Activated gamma-delta T cell (primary cell): ENCODE data around the gene SYNDIG1.

ENCODE experiments used
- DNase-seq: peaks from one replicate; lab custom pipeline; 2025; lab: John Stamatoyannopoulos, UW

SYNDIG1 gene

GRCh38 chr20:24583169-24583792, 113.9 kb downstream of the SYNDIG1 start:
- no peak for DNase-seq

GRCh38 chr20:24584078-24584477, 114.6 kb downstream of the SYNDIG1 start:
- no peak for DNase-seq

GRCh38 chr20:24584538-24585356, 115.3 kb downstream of the SYNDIG1 start:
- DNase-seq: no peak

- DNase-seq: no peak
Measured at GRCh38 chr20:24585796-24586522, 116.5 kb downstream of the SYNDIG1 start.

- no peak for DNase-seq
Measured at GRCh38 chr20:24586523-24586840, 117.1 kb downstream of the SYNDIG1 start.

GRCh38 chr20:24587384-24588046, 118.1 kb downstream of the SYNDIG1 start:
- no peak for DNase-seq

- DNase-seq: no peak
Measured at GRCh38 chr20:24588047-24588635, 118.7 kb downstream of the SYNDIG1 start.

GRCh38 chr20:24588725-24589340, 119.4 kb downstream of the SYNDIG1 start:
- DNase-seq: no peak

- DNase-seq: no peak
Measured at GRCh38 chr20:24589381-24589780, 120.0 kb downstream of the SYNDIG1 start.

- no peak for DNase-seq
Measured at GRCh38 chr20:24589815-24590177, 120.4 kb downstream of the SYNDIG1 start.

GRCh38 chr20:24590178-24590982, 121.0 kb downstream of the SYNDIG1 start:
- no peak for DNase-seq

- DNase-seq: no peak
Measured at GRCh38 chr20:24597051-24597450, 127.6 kb downstream of the SYNDIG1 start.

GRCh38 chr20:24598346-24598745, 128.9 kb downstream of the SYNDIG1 start:
- DNase-seq: no peak

GRCh38 chr20:24598996-24599395, 129.6 kb downstream of the SYNDIG1 start:
- no peak for DNase-seq

GRCh38 chr20:24600012-24600411, 130.6 kb downstream of the SYNDIG1 start:
- DNase-seq: no peak

- no peak for DNase-seq
Measured at GRCh38 chr20:24603454-24603853, 134.0 kb downstream of the SYNDIG1 start.

- DNase-seq: no peak
Measured at GRCh38 chr20:24604966-24605665, 135.7 kb downstream of the SYNDIG1 start.

GRCh38 chr20:24605937-24606455, 136.6 kb downstream of the SYNDIG1 start:
- DNase-seq: no peak

GRCh38 chr20:24607402-24607801, 138.0 kb downstream of the SYNDIG1 start:
- DNase-seq: no peak
